SK-N-SH (cell line): Measurements from ENCODE around the gene PLAC8. TPM values are rescaled to one million over a fixed set of nuclear protein-coding genes. Genes with fewer than 3 reads are reported as not detected.
A peak's percentile ranks its signal among the peaks of the same experiment; 100 is the strongest.
"Not testable (repeated sequence)": the region's sequence is repeated elsewhere in the genome, so short reads cannot be mapped to it uniquely, and the experiment has no call there.

ENCODE experiments used
- CTCF ChIA-PET: fragments of 300-600, 350-600 bp; formaldehyde crosslinking; extraction: SDS; loops from one replicate; lab custom pipeline; 2021; lab: Yijun Ruan, JAX
- POLR2A ChIA-PET: fragments of 350-600 bp; sonication (Branson Sonifier 250); formaldehyde crosslinking; extraction: SDS; loops from one replicate; lab custom pipeline; 2020; ENCODE audit warnings: antibody characterized with exemption, inconsistent platforms; lab: Yijun Ruan, JAX
- DNase-seq: peaks from one replicate; pipeline ENCODE4 v3.0.0; 2012
- H2AFZ ChIP-seq: fragments of 200-600 bp; sonication (generic); 2 replicates; pipeline ENCODE4 v1.8.1; 2016; ENCODE audit warnings: antibody characterized with exemption, mild to moderate bottlenecking, low read depth
- H3F3A ChIP-seq: fragments of 200-600 bp; sonication (generic); replicated peaks from 2 replicates; pipeline ENCODE3; 2016; ENCODE audit warnings: antibody characterized with exemption, mild to moderate bottlenecking; ENCODE audit not compliant: insufficient read depth
- H3K27ac ChIP-seq, 2 experiments: fragments of 200-500 bp in 1 of 2; fragments of 200-600 bp in 1 of 2; sonication (Bioruptor generic) in 1 of 2; sonication (generic), shearing (Covaris generic) in 1 of 2; 2 replicates each; pipeline versions ENCODE4 v1.5.1 to v1.6.1; 2014 to 2016; ENCODE audit warnings: low read depth in 2 of 2, inconsistent platforms in 1 of 2, low read length in 1 of 2, mild to moderate bottlenecking in 1 of 2, mixed read lengths in 1 of 2
- H3K27me3 ChIP-seq: fragments of 200-600 bp; sonication (generic), shearing (Covaris generic); 2 replicates; pipeline ENCODE4 v1.6.1; 2016; ENCODE audit warnings: mixed run types; ENCODE audit not compliant: insufficient read depth
- H3K36me3 ChIP-seq, 2 experiments: fragments of 200-500 bp in 1 of 2; fragments of 200-600 bp in 1 of 2; sonication (Bioruptor generic) in 1 of 2; sonication (generic) in 1 of 2; replicated peaks in 1 of 2; 2 replicates each; pipeline versions ENCODE3 to v1.5.1; 2014 to 2016; ENCODE audit warnings: low read length in 1 of 2, mild to moderate bottlenecking in 1 of 2; ENCODE audit not compliant: insufficient read depth in 2 of 2, control insufficient read depth in 1 of 2
- H3K4me1 ChIP-seq, 2 experiments: fragments of 200-500 bp in 1 of 2; fragments of 200-600 bp in 1 of 2; sonication (Bioruptor generic) in 1 of 2; sonication (generic), shearing (Covaris generic) in 1 of 2; 2 replicates each; pipeline versions ENCODE4 v1.5.1 to v1.6.1; 2014 to 2016; ENCODE audit warnings: low read depth in 1 of 2, low read length in 1 of 2, mixed run types in 1 of 2; ENCODE audit not compliant: insufficient read depth in 2 of 2, control insufficient read depth in 1 of 2
- H3K4me2 ChIP-seq: fragments of 200-600 bp; sonication (generic), shearing (Covaris generic); 2 replicates; pipeline ENCODE4 v1.6.1; 2017; ENCODE audit warnings: mixed run types
- H3K4me3 ChIP-seq, 2 experiments: fragments of 200-500 bp in 1 of 2; fragments of 200-600 bp in 1 of 2; sonication (Bioruptor generic) in 1 of 2; sonication (generic), shearing (Covaris generic) in 1 of 2; 2 replicates each; pipeline versions ENCODE4 v1.5.1 to v1.8.1; 2014 to 2016; ENCODE audit warnings: low read depth in 2 of 2, inconsistent platforms in 1 of 2, low read length in 1 of 2, mild to moderate bottlenecking in 1 of 2, mixed read lengths in 1 of 2, moderate library complexity in 1 of 2
- H3K79me2 ChIP-seq: fragments of 200-600 bp; sonication (generic); 2 replicates; pipeline ENCODE4 v1.8.1; 2017; ENCODE audit warnings: mild to moderate bottlenecking; ENCODE audit not compliant: insufficient read depth
- H3K9ac ChIP-seq: fragments of 200-600 bp; sonication (generic); 2 replicates; pipeline ENCODE4 v1.6.1; 2017; ENCODE audit warnings: mixed run types
- H3K9me2 ChIP-seq: fragments of 200-600 bp; sonication (generic); 2 replicates; pipeline ENCODE4 v1.6.1; 2017; ENCODE audit warnings: mixed run types
- H3K9me3 ChIP-seq: fragments of 200-600 bp; sonication (generic); 2 replicates; pipeline ENCODE4 v1.6.1; 2017; ENCODE audit warnings: mixed run types, mild to moderate bottlenecking, moderate library complexity
- H4K20me1 ChIP-seq: fragments of 200-600 bp; sonication (generic); 2 replicates; pipeline ENCODE4 v1.6.1; 2017; ENCODE audit warnings: mild to moderate bottlenecking, mixed run types; ENCODE audit not compliant: insufficient read depth
- ELF1 ChIP-seq: IDR thresholded peaks from 2 replicates; pipeline ENCODE4 v1.4.0; 2012
- EP300 ChIP-seq, 2 experiments: IDR thresholded peaks; 2 replicates each; pipeline versions ENCODE4 v1.4.0 to v1.6.1; 2012; ENCODE audit warnings: borderline replicate concordance in 1 of 2, low read depth in 1 of 2, low read length in 1 of 2
- EZH2phosphoT487 ChIP-seq: fragments of 200-600 bp; sonication (generic); IDR thresholded peaks from 2 replicates; pipeline ENCODE4 v1.6.1; 2017; ENCODE audit warnings: low read depth, mixed run types, mild to moderate bottlenecking, antibody characterized with exemption, moderate library complexity, borderline replicate concordance
- FOXJ3 ChIP-seq: sonication (generic); formaldehyde crosslinking; IDR thresholded peaks from 2 replicates; pipeline ENCODE4 v1.5.1; 2020; ENCODE audit warnings: mild to moderate bottlenecking, missing genetic modification reagents
- GABPA ChIP-seq: IDR thresholded peaks from 2 replicates; pipeline ENCODE4 v1.4.0; 2012; ENCODE audit warnings: low read depth, mild to moderate bottlenecking
- GATA2 ChIP-seq: sonication (generic); formaldehyde crosslinking; IDR thresholded peaks from 2 replicates; pipeline ENCODE4 v1.5.0; 2020; ENCODE audit warnings: mild to moderate bottlenecking, missing genetic modification reagents
- JUND ChIP-seq: IDR thresholded peaks from 2 replicates; pipeline ENCODE4 v1.4.0; 2012
- MXI1 ChIP-seq: IDR thresholded peaks from 2 replicates; pipeline ENCODE4 v1.6.1; 2012; ENCODE audit warnings: mild to moderate bottlenecking, low read depth, low read length, improper control_type of control experiment
- NRF1 ChIP-seq: IDR thresholded peaks from 2 replicates; pipeline ENCODE4 v1.6.1; 2012; ENCODE audit warnings: low read depth, mild to moderate bottlenecking, low read length
- POLR2AphosphoS5 ChIP-seq: IDR thresholded peaks from 2 replicates; pipeline ENCODE4 v1.6.1; 2012; ENCODE audit warnings: low read depth, low read length
- RCOR1 ChIP-seq: fragments of 150-350 bp; IDR thresholded peaks from 2 replicates; pipeline ENCODE4 v1.6.1; 2017; ENCODE audit warnings: antibody characterized with exemption, low read length
- RXRA ChIP-seq: IDR thresholded peaks from 2 replicates; pipeline ENCODE4 v1.4.0; 2012; ENCODE audit warnings: low read depth, mild to moderate bottlenecking, borderline replicate concordance
- SIN3A ChIP-seq: IDR thresholded peaks from 2 replicates; pipeline ENCODE4 v1.6.1; 2012; ENCODE audit warnings: low read depth, mild to moderate bottlenecking, low read length, moderate library complexity, borderline replicate concordance
- TEAD4 ChIP-seq: IDR thresholded peaks from 2 replicates; pipeline ENCODE4 v1.4.0; 2012; ENCODE audit warnings: mild to moderate bottlenecking, borderline replicate concordance; ENCODE audit not compliant: insufficient read depth
- WGBS: methylation state at CpG from one replicate; pipeline ENCODE4 v1.1.6; 2017; ENCODE audit warnings: low lambda C conversion rate; 5-methylcytosine and 5-hydroxymethylcytosine counted together
- polyA plus RNA-seq, 3 experiments: library from polyadenylated mRNA; depleted of rRNA; stranded (reverse); fragments of >200 nt; gene quantifications; 2 replicates each; pipeline ENCODE4 v1.2.3, GENCODE V29; 2012
- TF ChIP-seq, protein P1 (sequence below): fragments of 150-350 bp; IDR thresholded peaks from 2 replicates; pipeline ENCODE4 v1.6.1; 2016; ENCODE audit warnings: mild to moderate bottlenecking, low read depth, low read length
- TF ChIP-seq, protein P2 (sequence below): fragments of 150-350 bp; IDR thresholded peaks from 2 replicates; pipeline ENCODE4 v1.6.1; 2017; ENCODE audit warnings: antibody characterized with exemption, low read length, low read depth, borderline replicate concordance

Gene PLAC8
- polyA plus RNA-seq, 1 of the 3 experiments (the other 2 are of a cell fraction) = 11.3 TPM

DNA sequence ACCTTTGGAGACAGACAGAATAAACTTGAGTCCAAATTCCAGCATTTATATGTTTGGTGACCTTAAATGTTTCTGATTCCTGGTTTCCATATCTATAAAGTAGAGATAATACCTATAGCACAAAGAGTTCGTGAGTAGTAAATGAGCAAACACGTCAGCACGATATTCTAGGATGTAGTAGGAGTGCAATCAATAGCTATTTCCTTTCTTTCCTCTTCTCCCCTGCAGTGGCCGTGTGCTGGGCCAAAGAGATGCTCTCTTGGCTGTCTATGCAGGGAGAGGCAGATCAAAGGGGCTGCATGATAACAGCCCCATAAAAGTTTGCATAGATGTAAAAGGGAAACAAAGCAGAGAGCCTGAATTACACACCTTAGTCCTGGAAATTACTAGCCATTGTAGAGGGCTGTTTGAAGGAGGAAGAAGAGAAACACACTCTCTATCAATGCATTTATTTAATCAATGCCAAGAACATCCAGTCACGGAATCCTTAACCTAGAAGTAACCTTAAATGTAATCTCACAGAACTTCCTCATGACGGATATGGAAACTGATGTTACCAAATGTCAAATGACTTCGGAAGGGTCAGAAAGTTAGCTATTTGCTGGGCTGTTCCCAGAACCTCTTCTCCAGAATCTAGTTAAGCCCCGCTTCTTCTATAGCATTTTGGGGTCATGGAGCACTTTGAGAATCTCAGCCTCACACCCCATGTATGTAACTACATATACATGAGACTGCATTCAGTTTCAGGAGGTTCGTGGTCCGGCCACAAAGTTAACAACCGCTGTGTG is 35.5 kb upstream of the PLAC8 start:
- Histone ChIP-seq H3K9me2 (no peaks in the 10 kb centered on the region), H3K4me2 (no peak overlapping the region), H3K9ac (no peak overlapping the region), H3K4me1 (no peaks in the 10 kb centered on the region), H3K9me3 (no peaks in the 10 kb centered on the region), H3K36me3 (no peaks in the 10 kb centered on the region), H4K20me1 (no peaks in the 10 kb centered on the region), H3K27me3 (no peaks in the 10 kb centered on the region), H3F3A (no peaks in the 10 kb centered on the region), H2AFZ (peak overlapping the region; percentile 26; the same call in 1 of the 2 replicates), H3K27ac (no peak overlapping the region; a peak in 1 of 4 replicates), H3K4me3 (no peak overlapping the region), H3K79me2 (no peaks in the 10 kb centered on the region)
- no peak for DNase-seq
- CTCF ChIA-PET = interaction anchor here (1.2 kb wide), 1 partner anchor 25 kb away, joined by 3 read pairs; no protein-coding TSS in a partner anchor
- WGBS = 52% methylated on average over 11 of the region's 11 CpGs
- TF ChIP-seq JUND (no peak), SIN3A (no peak), RXRA (no peak), RCOR1 (no peak), EZH2phosphoT487 (no peak), FOXJ3 (CRISPR knock-in tag) (no peak), TEAD4 (no peak)
- TF ChIP-seq, protein P1, sequence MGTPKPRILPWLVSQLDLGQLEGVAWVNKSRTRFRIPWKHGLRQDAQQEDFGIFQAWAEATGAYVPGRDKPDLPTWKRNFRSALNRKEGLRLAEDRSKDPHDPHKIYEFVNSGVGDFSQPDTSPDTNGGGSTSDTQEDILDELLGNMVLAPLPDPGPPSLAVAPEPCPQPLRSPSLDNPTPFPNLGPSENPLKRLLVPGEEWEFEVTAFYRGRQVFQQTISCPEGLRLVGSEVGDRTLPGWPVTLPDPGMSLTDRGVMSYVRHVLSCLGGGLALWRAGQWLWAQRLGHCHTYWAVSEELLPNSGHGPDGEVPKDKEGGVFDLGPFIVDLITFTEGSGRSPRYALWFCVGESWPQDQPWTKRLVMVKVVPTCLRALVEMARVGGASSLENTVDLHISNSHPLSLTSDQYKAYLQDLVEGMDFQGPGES = no peak
- POLR2A ChIA-PET = no interaction called here

DNA sequence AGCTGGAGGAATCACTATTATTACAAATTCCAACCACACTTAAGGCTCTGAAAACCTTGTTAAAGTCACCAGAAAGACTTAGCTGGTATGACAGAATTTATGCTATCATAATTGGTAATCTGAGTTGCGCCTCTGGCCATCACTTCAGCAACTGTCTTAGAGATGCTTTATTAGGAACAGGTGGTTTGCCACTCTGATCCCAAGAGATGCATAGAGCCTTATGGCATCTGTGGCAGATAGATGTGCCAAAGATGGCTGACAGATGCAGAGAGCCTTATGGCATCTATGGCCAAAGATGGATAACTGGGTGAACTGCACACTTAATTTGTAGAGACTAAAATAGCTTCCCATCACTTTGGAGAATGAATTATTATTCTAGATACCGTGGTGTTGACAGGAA is 32.3 kb upstream of the PLAC8 start:
- Histone ChIP-seq H3K27ac (no peak overlapping the region), H3K79me2 (no peaks in the 10 kb centered on the region), H3K27me3 (no peaks in the 10 kb centered on the region), H3K36me3 (no peaks in the 10 kb centered on the region), H3K9me2 (no peaks in the 10 kb centered on the region), H4K20me1 (no peaks in the 10 kb centered on the region), H3K4me3 (no peak overlapping the region), H3K4me1 (no peaks in the 10 kb centered on the region), H3K4me2 (no peak overlapping the region), H2AFZ (no peak overlapping the region), H3K9ac (no peak overlapping the region), H3K9me3 (no peaks in the 10 kb centered on the region), H3F3A (no peaks in the 10 kb centered on the region)
- ChIA-PET POLR2A (no interaction called here), CTCF (interaction anchor here (1.0 kb wide), 1 partner anchor 73 kb away, joined by 3 read pairs; no protein-coding TSS in a partner anchor)
- no peak for DNase-seq
- TF ChIP-seq GABPA (no peak), NRF1 (no peak), ELF1 (no peak), POLR2AphosphoS5 (no peak), MXI1 (no peak), GATA2 (CRISPR knock-in tag) (no peak), EP300 (IDR thresholded peaks at IDR 0.05; ENCODE audit: borderline replicate concordance in 1 of 2, low read depth in 1 of 2, low read length in 1 of 2) (no peak)
- TF ChIP-seq, protein P2, sequence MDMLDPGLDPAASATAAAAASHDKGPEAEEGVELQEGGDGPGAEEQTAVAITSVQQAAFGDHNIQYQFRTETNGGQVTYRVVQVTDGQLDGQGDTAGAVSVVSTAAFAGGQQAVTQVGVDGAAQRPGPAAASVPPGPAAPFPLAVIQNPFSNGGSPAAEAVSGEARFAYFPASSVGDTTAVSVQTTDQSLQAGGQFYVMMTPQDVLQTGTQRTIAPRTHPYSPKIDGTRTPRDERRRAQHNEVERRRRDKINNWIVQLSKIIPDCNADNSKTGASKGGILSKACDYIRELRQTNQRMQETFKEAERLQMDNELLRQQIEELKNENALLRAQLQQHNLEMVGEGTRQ = no peak
- 28% methylated on average over 2 of the region's 2 CpGs for WGBS

DNA sequence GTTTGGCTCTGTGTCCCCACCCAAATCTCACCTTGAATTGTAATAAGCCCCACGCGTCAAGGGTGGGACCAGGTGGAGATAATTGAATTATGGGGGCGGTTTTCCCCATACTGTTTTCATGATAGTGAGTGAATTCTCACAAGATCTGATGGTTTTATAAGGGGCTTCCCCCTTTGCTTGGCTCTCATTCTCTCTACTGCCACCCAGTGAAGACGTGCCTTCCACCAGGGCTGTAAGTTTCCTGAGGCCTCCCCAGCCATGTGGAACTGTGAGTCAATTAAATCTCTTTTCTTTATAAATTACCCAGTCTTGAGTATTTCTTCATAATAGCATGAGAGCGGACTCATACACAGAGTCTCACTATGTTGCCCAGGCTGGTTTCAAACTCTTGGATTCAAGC is 31.2 kb upstream of the PLAC8 start:
- H3K27ac ChIP-seq, H2AFZ ChIP-seq, H3K9ac ChIP-seq, CTCF ChIA-PET, H4K20me1 ChIP-seq, H3K4me3 ChIP-seq, POLR2A ChIA-PET, H3K27me3 ChIP-seq, H3K36me3 ChIP-seq, H3K9me2 ChIP-seq, H3K4me1 ChIP-seq, H3F3A ChIP-seq, H3K79me2 ChIP-seq, DNase-seq, H3K4me2 ChIP-seq, H3K9me3 ChIP-seq: not testable (repeated sequence)
- 53% methylated on average over 5 of the region's 5 CpGs for WGBS
